NT2/D1 (cell line): Measurements from ENCODE around the gene PHC1.
"Not testable (repeated sequence)": the region's sequence is repeated elsewhere in the genome, so short reads cannot be mapped to it uniquely, and the experiment has no call there.

ENCODE experiments used
- DNase-seq: peaks from one replicate; pipeline ENCODE4 v3.0.0-alpha.2; 2011; ENCODE audit warnings: low read depth, low spot score
- H3K27me3 ChIP-seq: 2 replicates; pipeline ENCODE4 v1.6.0; 2011; ENCODE audit warnings: mild to moderate bottlenecking; ENCODE audit not compliant: insufficient read length, insufficient read depth
- H3K36me3 ChIP-seq: 2 replicates; pipeline ENCODE4 v1.6.1; 2011; ENCODE audit warnings: mild to moderate bottlenecking, low read length, mixed read lengths; ENCODE audit not compliant: insufficient read depth, insufficient read length
- H3K4me1 ChIP-seq: 2 replicates; pipeline ENCODE4 v1.5.1; 2011; ENCODE audit not compliant: insufficient read depth, insufficient read length
- H3K4me3 ChIP-seq: 2 replicates; pipeline ENCODE4 v1.5.1; 2011; ENCODE audit warnings: low read depth; ENCODE audit not compliant: insufficient read length
- H3K9ac ChIP-seq: 2 replicates; pipeline ENCODE4 v1.6.0; 2011; ENCODE audit warnings: low read depth; ENCODE audit not compliant: insufficient read length
- H3K9me3 ChIP-seq: 2 replicates; pipeline ENCODE4 v1.5.1; 2011; ENCODE audit warnings: mild to moderate bottlenecking, low read length; ENCODE audit not compliant: insufficient read depth
- SUZ12 ChIP-seq: IDR thresholded peaks from 2 replicates; pipeline ENCODE4 v1.6.1; 2011; ENCODE audit not compliant: insufficient read length, insufficient read depth; ENCODE audit errors: extremely low read depth
- YY1 ChIP-seq: IDR thresholded peaks from 2 replicates; pipeline ENCODE4 v1.6.1; 2011; ENCODE audit not compliant: insufficient read length, insufficient read depth
- ZNF274 ChIP-seq: IDR thresholded peaks from 2 replicates; pipeline ENCODE4 v1.6.1; 2011; ENCODE audit warnings: mild to moderate bottlenecking, low read depth, low read length

Gene PHC1

GRCh38 chr12:8914033-8914715, at the start of gene PHC1:
PHC1 (plus strand) TSS chr12:8914509; CDS start chr12:8917678, 3,169 bp downstream.
- not testable (repeated sequence) for H3K4me1 ChIP-seq, H3K27me3 ChIP-seq, H3K9me3 ChIP-seq
- Histone ChIP-seq H3K9ac (peak within 1 kb of the TSS; percentile 91), H3K4me3 (peak within 1 kb of the TSS; percentile 84), H3K36me3 (peaks cover 16% of the 10 kb centered on the region)
- DNase-seq: peak; percentile 98

DNA sequence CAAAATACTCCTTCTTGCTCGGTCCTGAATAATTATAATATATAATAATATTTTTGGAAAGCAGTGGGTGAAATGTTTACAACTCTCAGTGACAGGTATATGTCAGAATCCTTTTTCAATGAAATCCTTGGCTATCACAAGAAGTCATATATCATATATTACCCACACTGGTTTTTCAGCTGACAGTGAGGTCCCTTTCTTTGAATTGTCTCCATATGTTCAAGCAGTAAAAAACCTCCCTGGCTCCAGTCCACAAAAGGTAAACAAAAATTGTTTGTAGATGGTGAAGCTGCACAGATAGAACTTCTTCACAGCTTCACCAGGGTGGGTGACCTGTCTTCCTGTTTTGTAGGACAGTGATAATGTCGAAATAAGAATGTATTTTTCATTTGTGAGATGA, 47.9 kb upstream of the PHC1 start:
- no peaks in the 10 kb centered on the region for H3K9me3 ChIP-seq
- H3K27me3 ChIP-seq: no peaks in the 10 kb centered on the region
- H3K9ac ChIP-seq: no peak overlapping the region
- no peaks in the 10 kb centered on the region for H3K36me3 ChIP-seq
- no peak for TF ChIP-seq ZNF274
- TF ChIP-seq SUZ12: no peak
- no peak for TF ChIP-seq YY1
- no peak overlapping the region for H3K4me3 ChIP-seq
- no peak for DNase-seq
- no peaks in the 10 kb centered on the region for H3K4me1 ChIP-seq

DNA sequence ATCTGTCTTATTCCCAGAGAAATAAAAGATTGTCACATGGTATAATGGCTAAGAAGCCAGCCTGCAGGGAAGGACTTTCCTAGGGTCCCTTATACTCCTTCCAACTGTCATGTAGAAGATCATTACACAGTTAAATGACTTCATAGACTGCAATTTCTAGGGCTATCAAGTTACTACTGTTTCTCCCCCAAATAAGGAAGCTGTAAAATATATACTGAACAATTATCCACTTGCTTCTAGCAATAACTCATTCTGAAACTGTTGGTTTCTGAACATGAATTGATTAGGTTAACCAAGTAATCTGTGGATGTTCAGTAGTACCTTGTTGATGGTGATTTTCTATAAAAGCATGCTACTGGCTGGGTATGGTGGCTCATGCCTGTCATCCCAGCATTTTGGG, 47.3 kb upstream of the PHC1 start:
- Histone ChIP-seq H3K9me3 (no peaks in the 10 kb centered on the region), H3K36me3 (no peaks in the 10 kb centered on the region), H3K9ac (no peak overlapping the region), H3K27me3 (no peaks in the 10 kb centered on the region), H3K4me3 (no peak overlapping the region), H3K4me1 (no peaks in the 10 kb centered on the region)
- TF ChIP-seq SUZ12: no peak
- no peak for TF ChIP-seq YY1
- no peak for TF ChIP-seq ZNF274
- no peak for DNase-seq

DNA sequence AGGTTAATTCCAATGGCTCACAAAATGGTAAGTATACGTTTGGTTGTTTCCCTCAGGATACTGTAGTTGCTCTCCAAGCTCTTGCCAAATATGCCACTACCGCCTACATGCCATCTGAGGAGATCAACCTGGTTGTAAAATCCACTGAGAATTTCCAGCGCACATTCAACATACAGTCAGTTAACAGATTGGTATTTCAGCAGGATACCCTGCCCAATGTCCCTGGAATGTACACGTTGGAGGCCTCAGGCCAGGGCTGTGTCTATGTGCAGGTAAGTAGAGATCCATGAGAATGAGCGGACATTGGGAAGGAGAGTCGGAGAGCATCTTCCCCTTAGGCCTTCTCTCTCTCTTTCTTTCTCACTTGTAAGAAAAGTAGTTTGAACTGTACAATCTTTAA, 46.5 kb upstream of the PHC1 start:
- Histone ChIP-seq H3K9me3 (no peaks in the 10 kb centered on the region), H3K27me3 (no peaks in the 10 kb centered on the region), H3K36me3 (no peaks in the 10 kb centered on the region), H3K9ac (no peak overlapping the region), H3K4me1 (no peaks in the 10 kb centered on the region), H3K4me3 (no peak overlapping the region)
- no peak for DNase-seq
- TF ChIP-seq ZNF274: no peak
- TF ChIP-seq SUZ12: no peak
- TF ChIP-seq YY1: no peak

DNA sequence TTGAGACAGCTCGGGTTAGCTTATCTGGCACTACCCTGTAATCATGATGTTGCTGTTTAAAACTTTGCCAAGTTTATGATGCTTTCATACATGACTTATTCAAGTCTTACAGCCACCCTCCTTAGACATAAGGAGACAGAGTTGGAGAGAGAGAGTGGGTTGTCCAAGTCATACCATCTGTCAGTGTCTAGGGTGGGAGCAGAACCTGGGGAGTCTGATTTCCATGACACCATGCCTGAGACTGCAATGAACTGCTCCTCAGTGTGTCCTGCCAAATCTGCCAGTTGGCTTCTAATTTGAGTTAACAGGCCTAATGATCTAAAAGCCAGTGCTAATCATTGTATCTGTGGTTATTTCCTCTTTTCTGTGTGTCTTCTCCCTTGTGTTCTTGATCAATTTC, 43.7 kb upstream of the PHC1 start:
- no peak overlapping the region for H3K9ac ChIP-seq
- H3K4me1 ChIP-seq: no peaks in the 10 kb centered on the region
- no peak overlapping the region for H3K4me3 ChIP-seq
- TF ChIP-seq ZNF274: no peak
- no peak for TF ChIP-seq YY1
- no peak for TF ChIP-seq SUZ12
- H3K36me3 ChIP-seq: no peaks in the 10 kb centered on the region
- no peak for DNase-seq
- H3K27me3 ChIP-seq: no peaks in the 10 kb centered on the region
- no peaks in the 10 kb centered on the region for H3K9me3 ChIP-seq

DNA sequence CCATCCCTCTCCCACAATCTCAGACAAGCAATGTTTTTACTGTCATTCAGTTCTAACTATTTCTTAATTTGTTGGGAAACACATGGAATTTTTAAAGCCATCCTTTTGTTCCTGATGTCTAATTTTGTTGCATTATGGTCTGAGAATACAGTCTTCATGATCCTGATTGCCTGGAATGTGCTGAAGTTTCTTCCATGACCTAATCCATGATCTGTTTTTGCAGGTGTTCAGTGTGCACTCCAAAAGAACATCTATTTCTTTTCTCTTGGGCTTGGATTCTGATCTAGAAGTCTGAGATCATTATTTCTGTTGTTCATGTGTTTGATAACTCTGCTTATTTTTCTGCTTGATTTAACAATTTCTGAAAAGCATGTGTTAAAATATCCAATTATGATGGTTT, 43.2 kb upstream of the PHC1 start:
- TF ChIP-seq YY1: no peak
- no peak for TF ChIP-seq ZNF274
- TF ChIP-seq SUZ12: no peak
- H3K4me1 ChIP-seq: no peaks in the 10 kb centered on the region
- no peaks in the 10 kb centered on the region for H3K27me3 ChIP-seq
- no peak for DNase-seq
- H3K9me3 ChIP-seq: no peaks in the 10 kb centered on the region
- no peak overlapping the region for H3K4me3 ChIP-seq
- H3K9ac ChIP-seq: no peak overlapping the region
- no peaks in the 10 kb centered on the region for H3K36me3 ChIP-seq

GRCh38 chr12:8876887-8877286, 37.4 kb upstream of the PHC1 start:
- H3K4me3 ChIP-seq: no peak overlapping the region
- no peak overlapping the region for H3K9ac ChIP-seq
- no peaks in the 10 kb centered on the region for H3K9me3 ChIP-seq
- H3K27me3 ChIP-seq: no peaks in the 10 kb centered on the region
- no peak for DNase-seq
- no peaks in the 10 kb centered on the region for H3K36me3 ChIP-seq
- H3K4me1 ChIP-seq: no peaks in the 10 kb centered on the region
- TF ChIP-seq YY1 (no peak), ZNF274 (no peak), SUZ12 (no peak)
